Measurements from ENCODE around the gene TPTE2.
"Not testable (repeated sequence)": the region's sequence is repeated elsewhere in the genome, so short reads cannot be mapped to it uniquely, and the experiment has no call there.

The TPTE2 gene

DNA sequence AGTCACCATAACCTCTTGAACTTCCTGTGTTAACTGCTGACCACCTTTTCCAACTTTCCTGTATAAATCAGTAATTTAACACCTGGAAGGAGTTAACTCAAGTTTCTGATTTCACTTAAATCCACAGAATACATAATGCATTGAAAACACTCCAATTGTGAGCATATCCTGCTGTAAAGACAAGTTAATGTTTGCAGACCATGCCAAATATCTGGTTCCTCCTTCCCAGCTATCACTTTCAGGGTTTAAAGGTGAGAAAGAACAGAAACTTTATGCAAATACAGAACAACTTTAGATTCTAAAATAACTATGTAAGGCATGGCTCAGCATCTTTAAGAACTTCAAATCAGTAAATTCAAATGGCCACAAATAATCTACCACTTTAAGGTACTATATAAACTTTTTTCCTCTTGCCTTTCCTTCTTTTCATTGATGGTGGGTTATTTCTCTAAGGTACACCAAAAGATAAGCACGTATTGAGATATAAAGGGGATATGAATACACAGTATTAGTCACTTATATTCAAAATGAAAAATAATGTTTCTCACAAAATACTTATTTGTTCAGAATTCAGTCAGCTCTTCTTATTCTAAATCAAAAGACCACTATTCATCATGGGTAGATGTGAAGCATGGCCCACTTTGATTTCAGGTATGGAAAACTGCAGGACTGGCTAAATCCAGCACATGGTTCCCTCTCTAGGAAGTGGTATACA is 6.6 kb upstream of the TPTE2 start:
- no peak for DNase-seq (ENCODE audit: low read depth, low spot score)

DNA sequence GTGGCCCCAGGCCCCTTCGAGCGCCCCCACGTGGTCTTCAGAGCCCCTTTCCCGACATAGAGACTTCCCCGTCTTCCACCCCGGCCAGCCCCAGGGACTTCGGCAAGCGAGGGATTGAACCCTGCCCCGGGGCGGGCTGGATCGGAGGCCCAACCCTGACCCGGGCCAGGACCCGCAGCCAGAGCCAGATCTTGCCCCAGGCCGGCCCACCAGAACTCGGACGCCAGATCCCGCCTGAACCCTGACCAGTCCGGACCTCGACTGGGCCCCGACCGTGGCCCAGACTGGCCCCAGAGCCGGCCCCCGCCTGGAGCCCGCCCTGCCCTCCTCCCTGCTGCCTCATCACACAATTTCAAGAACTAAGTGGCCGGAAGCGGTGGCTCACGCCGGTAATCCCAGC is 253 bp upstream of the TPTE2 start:
- DNase-seq (ENCODE audit: low read depth, low spot score): no peak

DNA sequence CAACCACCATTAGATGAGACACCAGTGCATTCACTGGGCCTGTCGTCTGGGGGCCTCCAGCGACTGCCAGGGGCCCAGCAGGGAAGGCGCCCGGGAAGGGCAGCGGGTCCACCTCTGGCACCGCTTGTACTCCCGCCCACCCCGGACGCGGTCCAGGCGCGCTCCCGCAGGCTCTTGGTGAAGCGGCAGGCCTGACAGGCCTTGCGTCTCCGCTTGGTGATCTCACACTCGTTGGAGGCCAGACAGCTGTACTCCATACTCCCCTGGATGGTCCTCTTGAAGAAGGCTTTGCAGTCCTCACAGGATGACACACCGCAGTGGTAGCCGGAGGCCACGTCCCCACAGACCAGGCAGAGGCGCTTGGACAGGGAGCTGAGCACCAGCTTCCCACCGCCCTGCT is 660 bp downstream of the TPTE2 start:
- not testable (repeated sequence) for DNase-seq (ENCODE audit: low read depth, low spot score)

DNA sequence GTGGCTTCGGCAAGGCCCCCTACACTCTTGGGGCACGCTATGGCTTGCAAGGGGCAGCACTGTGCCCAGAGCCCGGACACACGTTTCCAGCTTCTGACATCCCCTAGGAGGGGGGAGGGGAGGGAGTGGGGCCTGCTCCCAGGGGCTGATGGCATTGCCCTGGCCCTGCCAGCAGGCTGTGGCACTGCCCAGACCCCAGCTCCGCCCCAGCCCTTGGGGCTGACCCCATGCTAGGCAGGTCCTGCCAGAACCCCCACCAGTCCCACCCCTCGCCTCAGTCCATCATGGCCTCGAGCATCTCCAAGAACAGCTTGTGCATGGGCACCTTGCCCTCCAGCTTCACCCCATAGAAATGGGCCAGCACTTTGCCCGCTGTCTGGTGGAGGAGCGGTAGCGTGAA is 1.6 kb downstream of the TPTE2 start:
- DNase-seq (ENCODE audit: low read depth, low spot score): not testable (repeated sequence)

DNA sequence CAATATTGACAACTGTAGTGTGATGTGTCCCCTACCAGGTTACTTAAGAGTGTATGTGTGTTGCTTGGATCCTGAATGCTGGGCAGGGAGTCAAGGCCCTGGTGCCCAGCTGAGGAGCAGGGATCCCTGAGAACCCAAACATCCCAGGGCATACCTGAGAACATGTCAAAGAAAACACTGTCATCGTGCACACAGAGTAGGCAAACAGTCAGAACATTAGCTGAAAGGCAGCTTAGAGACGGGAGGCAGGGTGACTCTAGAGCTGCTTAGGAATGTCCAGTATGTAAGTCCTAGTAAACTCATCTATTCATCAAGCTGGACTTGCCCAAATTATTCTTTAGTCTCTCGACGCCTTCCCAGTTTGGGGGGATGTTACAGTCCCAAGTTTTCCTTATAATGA is 4.0 kb downstream of the TPTE2 start:
- not testable (repeated sequence) for DNase-seq (ENCODE audit: low read depth, low spot score)

DNA sequence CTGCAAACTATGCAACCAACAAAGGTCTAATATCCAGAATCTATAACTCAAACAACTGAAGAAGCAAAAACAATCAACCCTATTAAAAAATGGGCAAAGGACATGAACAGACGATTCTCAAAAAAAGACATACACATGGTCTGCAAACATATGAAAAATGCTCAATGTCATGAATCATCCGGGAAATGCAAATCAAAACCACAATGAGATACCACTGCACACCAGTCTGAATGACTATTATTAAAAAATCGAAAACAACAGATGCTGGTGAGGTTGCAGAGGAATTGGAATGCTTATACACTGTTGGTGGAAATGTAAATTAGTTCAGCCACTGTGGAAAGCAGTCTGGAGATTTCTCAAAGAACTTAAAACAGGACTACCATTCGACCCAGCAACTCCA is 12.1 kb downstream of the TPTE2 start:
- not testable (repeated sequence) for DNase-seq (ENCODE audit: low read depth, low spot score)

DNA sequence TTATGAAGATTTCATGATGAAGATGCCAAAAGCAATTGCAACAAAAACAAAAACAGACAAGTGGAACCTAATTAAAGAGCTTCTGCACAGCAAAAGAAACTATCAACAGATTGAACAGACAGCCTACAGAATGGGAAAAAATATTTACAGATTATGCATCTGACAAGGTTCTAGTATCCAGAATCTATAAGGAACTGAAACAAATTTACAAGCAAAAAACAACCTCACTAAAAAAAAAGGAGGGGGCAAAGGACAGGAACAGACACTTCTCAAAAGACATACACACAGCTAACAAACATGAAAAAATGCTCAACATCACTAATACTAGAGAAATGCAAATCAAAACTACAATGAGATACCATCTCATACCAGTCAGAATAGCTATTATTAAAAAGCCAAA is 35.7 kb downstream of the TPTE2 start:
- not testable (repeated sequence) for DNase-seq (ENCODE audit: low read depth, low spot score)

DNA sequence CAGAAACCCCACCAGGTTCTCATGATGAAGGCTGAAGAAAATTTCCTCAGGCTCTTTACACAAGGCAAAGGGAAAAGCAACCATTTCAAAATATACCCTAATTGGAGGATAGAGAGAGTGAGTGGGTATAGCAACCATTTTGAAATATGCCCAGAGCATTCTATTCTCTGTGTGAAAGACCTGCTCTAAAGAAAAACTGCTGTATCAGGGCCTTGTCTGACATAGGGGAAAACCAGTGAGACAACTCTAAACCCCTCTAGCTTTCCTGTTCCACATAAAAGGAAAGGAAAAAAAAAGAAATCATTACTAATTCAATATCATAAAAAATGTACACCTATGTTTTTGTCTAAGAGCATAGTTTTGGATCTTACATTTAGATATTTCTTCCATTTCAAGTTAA is 42.3 kb downstream of the TPTE2 start:
- no peak for DNase-seq (ENCODE audit: low read depth, low spot score)

DNA sequence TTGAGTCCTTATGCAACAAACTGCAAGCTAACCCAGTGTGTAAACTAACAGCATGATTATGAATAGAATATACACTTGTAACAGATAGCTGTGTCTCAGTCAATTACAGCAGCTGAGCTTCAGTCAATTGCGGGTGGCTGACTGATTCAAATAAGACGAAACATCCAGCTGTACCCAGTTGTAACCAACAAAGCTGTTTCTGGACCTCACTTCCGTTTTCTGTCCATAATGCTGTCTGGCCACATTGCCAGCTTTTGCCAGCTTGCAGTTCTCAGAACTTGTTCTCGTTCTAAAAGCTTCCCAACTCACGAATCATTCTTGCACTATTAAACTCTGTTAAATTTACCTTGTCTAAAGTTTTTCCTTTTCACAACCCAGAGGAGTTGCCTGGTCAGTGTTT is 53.7 kb downstream of the TPTE2 start:
- not testable (repeated sequence) for DNase-seq (ENCODE audit: low read depth, low spot score)

DNA sequence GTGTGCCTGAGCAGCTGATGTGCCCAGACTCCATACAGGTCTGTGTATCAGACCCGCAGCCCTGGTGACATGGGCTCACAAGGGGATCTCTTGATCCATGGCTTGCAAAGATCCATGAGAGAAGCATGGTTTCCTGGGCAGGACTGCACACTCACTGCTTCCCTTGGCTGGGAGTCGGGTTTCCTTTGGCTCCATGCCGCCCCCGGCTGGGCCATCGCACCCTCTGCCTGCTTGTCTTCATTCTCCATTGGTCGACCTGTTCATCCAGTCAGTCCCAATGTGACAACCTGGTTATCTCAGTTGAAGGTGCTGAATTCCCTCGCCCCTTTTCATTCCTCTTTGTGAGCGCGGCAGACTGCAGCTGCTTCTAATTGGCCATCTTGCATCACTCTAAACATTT is 101.2 kb downstream of the TPTE2 start:
- DNase-seq (ENCODE audit: low read depth, low spot score): not testable (repeated sequence)

DNA sequence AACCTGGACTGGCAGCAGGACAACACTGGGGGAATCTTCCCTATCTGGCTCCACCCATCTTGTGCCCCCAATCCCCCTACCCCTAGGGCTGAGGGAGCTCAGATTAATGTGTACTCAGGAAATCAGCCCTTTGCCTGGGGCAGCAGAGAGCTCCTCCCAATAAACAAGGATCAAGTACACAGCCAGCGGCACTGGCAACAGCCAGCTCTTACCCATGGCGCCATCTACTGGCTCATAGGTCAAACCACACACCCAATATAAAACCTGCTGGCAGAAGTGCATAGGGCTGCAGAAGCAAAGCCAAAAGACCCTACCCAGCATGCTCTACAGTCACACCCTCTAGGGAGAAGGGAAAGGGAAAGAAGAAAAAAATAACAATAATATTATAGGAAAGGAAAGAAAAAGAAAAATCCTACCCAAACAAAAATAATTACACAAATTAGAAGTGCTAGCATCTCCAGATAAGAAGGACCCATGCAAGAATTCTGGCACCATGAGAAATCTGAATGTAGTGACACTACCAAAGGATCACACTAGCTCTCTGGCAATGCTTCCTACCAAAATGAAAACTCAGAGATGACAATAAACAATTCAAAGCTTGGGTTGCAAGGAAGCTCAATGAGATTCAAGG is 122.2 kb downstream of the TPTE2 start:
- not testable (repeated sequence) for DNase-seq (ENCODE audit: low read depth, low spot score)

DNA sequence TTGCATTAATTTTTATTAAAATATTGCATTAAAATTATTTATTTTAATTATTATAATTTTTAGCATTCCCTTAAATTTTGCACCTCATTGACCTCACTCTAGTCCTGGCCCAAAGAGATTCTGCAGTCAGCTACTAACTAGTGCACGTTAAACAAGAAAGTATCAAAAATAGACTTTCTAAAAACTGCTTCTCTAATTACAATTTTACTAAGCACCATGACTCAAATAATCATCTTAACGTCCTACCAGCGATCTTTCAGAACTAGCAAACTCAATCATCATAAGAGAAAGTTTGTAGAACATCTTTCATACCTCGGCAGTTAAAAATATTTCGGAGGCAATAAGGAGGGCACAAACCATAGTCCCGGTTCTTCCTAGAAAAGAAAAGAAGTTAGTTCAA is 123.6 kb downstream of the TPTE2 start:
- DNase-seq (ENCODE audit: low read depth, low spot score): not testable (repeated sequence)

DNA sequence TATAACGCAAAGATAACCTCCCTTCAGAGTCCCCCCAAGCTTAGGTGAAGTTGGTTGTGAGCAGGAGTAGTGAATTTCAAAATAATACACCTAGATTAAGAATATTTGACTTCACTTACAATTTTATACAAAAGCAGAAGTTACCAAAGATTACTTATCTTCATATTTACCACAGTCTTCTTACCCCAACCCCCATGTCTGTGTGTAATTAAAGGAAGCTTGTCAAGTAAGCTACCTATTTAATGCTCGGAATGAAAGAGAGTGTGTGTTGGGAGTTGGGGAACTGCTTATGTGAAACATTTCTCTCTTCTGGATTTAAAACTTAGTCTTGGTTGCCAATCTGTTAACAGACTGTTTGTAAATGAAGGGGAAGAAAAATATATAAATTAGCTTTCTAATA is 139.1 kb downstream of the TPTE2 start:
- DNase-seq (ENCODE audit: low read depth, low spot score): not testable (repeated sequence)

DNA sequence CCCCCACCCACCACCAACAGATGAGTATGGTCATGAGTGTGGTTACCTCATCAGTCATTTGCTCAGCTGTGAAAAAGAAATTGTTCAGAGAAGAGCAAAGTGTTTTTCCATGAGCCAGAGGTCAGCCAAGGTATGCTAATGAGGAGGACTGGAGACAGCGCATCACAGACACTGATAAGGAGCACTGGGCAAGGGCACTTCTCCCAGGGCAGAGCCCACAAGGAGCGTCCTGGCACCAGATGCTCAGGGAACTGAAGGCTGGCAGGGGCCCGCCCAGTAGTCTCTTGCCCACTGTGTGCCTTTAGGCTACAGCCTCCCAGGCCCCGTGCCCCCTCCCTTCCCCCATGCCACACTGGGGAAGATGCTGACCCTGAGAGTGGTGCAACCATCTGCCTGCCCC is 148.8 kb downstream of the TPTE2 start:
- not testable (repeated sequence) for DNase-seq (ENCODE audit: low read depth, low spot score)

DNA sequence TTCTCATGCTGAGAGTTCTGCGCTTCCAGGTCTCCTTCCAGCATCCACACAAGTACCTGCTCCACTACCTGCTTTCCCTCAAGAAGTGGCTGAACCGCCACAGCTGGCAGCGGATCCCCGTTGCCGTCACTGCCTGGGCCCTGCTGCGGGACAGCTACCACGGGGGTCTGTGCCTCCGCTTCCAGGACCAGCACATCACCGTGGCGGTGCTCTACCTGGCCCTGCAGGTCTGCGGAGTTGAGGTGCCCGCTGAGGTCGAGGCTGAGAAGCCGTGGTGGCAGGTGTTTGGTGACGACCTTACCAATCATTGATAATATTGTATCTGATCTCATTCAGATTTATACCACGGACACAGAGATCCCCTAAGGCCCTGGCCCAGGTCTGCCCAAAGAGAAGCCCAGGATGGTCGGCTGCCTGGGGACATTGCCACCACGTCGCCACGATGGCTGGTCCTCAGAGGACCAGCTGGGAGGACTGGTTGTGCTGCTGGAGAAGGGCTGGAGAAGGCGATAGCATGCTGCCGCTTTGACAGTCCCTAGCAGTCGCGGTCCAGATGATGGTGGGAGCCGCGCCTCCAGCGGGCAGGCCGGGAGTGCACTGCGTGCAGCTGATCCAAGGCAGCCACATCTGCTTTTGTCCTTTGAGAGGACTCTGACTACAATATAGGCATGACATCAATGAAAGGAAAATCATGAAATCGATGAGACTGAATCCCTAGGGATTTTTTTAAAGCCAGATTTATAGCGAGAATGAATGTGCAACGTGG is 178.4 kb downstream of the TPTE2 start:
- not testable (repeated sequence) for DNase-seq (ENCODE audit: low read depth, low spot score)

DNA sequence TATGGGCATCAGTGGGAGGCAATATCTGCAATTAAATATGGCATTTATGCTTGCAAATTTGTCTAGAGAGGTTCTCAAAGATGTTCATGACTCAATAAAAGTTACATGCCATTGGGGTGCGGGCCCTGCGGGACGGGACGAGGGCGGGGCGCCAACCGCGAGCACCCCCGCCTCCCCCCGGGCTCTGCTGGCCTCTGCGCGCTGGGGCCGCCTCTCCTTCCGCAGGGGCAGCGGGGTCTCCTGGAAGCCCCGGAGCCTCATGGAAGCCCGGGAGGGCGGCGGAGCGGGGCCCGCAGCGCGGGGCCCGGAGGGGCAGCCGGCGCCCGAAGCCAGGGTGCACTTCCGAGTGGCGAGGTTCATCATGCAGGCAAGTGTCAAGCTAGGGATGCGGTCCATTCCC is 179.2 kb downstream of the TPTE2 start:
- DNase-seq (ENCODE audit: low read depth, low spot score): no peak

All from astrocyte of the hippocampus (primary cell).